Activated T-cell treated with anti-CD3 and anti-CD28 coated beads for 1 hour (primary cell): ENCODE data around the gene ZNF653.

Experiments used
- DNase-seq: peaks from one replicate; pipeline ENCODE4 v3.0.0-alpha.2; 2020; ENCODE audit warnings: low read depth

The ZNF653 gene, protein sequence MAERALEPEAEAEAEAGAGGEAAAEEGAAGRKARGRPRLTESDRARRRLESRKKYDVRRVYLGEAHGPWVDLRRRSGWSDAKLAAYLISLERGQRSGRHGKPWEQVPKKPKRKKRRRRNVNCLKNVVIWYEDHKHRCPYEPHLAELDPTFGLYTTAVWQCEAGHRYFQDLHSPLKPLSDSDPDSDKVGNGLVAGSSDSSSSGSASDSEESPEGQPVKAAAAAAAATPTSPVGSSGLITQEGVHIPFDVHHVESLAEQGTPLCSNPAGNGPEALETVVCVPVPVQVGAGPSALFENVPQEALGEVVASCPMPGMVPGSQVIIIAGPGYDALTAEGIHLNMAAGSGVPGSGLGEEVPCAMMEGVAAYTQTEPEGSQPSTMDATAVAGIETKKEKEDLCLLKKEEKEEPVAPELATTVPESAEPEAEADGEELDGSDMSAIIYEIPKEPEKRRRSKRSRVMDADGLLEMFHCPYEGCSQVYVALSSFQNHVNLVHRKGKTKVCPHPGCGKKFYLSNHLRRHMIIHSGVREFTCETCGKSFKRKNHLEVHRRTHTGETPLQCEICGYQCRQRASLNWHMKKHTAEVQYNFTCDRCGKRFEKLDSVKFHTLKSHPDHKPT

DNA sequence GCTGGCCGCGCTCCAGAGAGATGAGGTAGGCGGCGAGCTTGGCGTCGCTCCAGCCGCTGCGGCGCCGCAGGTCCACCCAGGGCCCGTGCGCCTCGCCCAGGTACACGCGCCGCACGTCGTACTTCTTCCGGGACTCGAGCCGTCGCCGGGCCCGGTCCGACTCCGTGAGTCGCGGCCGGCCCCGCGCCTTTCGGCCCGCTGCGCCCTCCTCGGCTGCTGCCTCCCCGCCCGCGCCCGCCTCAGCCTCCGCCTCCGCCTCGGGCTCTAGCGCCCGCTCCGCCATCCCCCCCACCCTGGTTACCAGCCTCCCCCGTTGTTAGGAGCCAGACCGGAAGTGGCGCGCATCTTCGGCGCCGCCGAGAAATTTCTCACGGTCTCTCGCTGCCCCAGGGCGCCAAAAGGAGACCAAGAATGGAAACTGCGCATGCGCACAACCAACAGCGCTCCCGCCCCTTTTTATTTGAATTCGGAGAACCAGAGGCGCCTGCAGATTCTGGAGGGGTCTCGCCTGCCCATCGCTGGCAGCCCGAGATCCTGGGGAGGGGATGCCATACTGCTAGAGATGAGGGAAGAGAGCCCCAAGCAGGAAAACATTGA is at the start of gene ZNF653:
ZNF653 (minus strand) TSS at position 336 of the 597 bp plus-strand sequence; CDS start at position 283, 53 bp downstream.
- peak; percentile 92 for DNase-seq

DNA sequence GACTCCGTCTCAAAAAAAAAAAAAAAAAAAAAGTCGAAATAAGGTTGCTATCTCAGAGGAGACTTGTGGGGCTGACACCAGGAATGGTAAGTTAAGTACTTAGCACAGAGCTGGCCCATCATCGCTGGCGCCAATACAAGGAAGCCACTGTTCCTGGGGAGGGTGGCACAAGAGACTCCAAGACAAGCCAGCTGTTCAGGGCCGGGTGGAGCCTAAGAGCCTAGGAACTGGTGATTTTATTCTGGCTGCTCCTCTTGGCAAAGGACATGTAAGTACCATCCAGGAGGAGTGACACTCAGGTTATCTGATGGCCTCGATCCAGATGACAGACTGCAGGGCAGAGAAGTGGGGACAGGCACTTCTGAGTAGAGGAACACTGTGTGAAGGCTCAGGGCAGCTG is 49.6 kb upstream of the ZNF653 start:
- no peak for DNase-seq

DNA sequence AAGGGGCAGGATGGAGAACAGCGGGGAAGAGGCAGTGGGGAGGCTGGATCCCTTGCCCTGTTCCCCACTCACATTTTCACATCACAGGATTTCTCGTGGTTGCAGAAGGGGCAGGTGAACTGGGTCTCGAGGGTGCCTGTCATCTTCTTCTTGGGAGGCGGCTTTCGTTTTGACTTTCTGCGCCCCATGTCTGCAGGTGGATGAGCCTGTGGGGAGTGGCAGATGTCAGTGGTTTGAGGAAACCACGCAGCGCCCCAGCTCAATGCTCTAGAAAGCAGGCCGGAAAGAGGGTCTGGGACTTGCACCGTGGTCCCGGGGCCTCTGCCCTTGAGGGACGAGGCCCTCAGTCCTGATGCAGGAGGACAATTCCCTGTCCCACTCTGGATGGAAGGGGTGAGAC is 48.5 kb upstream of the ZNF653 start:
- DNase-seq, result no peak

DNA sequence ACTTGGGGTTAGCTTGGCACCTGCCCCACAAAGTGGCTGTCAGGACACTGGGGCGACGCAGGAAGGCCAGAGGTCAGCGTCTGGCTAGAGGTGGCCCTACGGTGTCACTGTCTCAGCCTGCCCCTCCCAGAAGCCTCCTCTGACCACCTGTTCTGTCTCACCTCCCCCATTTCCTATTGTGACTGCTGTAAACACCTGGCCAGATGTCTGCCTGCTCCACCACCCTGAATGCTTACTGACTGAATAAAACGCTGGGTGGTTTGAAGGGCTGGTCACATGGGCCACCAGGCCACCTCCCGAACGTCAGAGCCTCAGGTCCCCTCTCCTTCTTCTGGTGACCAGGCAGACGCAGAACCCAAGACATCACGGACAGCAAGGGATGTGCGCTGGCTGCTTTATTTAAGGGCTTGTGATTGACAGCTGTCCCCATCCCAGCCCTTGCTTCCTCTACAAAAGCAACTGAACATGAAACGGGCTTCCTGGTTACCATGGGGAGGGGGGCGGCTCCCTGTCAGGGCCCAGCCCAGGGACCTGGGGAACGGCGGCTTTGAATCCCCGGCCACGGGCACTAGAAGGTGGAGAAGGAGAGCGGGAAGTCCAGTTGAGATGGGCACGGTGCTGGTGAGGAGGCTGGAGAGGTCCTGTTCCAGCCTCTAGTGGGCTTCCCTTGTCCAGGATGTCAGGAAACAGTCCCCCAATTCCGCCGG is 47.2 kb upstream of the ZNF653 start:
- DNase-seq, result no peak

DNA sequence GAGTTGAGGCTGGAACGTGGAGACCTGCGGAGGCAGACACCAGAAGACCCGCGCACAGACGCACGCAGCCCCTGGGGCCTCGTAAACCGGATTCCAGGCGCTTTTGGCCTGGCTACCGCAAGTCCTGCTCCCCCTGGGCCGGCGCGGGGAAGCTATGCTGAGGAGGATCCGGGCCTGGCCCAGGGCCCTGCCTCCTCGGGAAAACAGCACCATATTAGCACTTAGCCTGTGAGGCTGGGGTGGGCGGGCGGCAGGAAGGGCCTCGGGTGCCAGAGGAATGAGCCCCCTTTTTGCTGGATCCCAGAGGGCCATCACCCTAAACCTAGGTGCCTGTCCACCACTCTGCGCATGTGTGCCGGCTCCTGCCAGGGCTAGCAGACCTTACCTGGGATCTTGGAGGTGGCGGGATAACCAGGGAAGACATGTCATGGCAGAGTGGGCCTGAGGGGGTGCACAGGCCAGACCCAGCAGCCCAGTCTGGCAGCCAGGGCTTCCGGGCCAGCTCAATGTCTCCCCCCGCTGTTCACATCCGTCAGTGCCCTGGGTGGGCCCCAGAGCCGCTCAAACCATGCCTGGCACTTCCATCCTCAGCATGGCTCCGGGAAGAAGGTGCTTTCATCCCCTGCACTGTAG is 46.1 kb upstream of the ZNF653 start:
- DNase-seq, result no peak

DNA sequence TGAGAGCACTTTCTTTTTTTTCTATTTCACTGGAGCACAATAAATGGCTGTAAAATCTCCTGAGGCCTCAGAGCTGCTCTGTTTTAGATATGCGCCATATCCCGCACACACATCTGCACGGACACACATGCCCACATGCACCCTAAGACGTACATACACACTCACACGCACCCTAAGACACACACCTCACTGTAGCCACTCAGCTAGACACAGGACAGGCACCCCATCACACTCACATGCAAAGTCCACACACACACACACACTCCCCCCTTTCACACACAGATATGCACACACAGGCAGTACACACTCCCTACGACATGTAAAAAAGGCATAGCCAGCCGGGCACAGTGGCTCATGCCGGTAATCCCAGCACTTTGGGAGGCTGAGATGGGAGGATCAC is 44.6 kb upstream of the ZNF653 start:
- DNase-seq, result no peak

DNA sequence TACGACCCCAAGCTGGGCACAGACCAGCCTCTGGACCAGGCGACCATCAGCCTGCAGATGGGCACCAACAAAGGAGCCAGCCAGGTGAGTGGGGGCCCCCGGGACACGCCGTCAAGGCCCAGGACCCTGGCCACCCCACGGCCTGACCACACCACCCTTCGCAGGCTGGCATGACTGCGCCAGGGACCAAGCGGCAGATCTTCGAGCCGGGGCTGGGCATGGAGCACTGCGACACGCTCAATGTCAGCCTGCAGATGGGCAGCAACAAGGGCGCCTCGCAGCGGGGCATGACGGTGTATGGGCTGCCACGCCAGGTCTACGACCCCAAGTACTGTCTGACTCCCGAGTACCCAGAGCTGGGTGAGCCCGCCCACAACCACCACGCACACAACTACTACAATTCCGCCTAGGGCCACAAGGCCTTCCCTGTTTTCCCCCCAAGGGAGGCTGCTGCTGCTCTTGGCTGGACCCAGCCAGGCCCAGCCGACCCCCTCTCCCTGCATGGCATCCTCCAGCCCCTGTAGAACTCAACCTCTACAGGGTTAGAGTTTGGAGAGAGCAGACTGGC is 43.8 kb upstream of the ZNF653 start:
- DNase-seq, result no peak

DNA sequence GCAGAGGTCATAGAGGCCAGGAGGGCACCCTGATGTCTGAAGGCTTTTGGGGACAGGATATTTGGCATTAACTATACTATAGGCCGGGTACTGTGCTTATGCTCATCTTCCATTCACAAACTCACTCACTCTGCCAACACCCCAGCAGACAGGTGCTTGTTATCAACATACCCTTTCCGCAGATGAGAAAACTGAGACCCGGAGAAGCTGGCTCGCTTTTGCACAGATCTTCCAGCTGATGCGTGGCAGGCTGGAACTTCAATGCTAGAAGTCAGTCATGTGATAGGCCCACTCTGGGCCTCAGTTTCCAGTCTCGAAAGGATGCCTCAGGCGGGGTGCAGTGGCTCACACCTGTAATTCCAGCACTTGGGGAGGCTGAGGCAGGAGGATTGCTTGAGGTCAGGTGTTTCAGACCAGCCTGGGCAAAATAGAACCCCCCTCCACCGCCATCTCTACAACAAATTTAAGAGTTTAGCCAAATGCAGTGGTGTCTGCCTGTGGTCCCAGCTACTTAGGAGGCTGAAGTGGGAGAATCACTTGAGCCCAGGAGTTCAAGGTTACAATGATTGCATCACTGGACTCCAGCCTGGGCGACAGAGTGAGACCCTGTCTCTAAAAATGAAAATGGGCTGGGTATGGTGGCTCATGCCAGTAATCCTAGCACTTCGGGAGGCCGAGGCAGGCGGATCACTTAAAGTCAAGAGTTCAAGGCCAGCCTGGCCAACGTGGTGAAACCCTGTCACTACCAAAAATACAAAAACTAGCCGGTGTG is 42.5 kb upstream of the ZNF653 start:
- no peak for DNase-seq

DNA sequence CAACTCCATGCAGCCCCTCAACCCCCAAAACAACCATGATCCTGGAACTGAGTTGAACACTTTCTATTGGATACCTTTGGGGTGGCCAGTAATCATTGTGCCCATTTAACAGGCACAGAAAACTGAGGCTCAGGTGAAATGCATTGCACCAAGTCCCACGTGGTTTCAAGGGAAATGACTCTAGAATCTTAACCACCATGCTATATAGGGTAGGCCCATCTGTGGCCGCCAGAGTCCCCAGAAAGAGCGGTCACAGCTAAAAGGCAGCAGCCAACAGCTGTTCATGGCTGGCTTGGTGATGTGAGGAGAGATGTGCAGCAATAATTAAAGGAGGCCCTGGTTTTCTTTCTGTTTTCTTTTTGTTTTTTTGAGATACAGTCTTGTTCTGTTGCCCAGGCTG is 35.6 kb upstream of the ZNF653 start:
- DNase-seq, result no peak

DNA sequence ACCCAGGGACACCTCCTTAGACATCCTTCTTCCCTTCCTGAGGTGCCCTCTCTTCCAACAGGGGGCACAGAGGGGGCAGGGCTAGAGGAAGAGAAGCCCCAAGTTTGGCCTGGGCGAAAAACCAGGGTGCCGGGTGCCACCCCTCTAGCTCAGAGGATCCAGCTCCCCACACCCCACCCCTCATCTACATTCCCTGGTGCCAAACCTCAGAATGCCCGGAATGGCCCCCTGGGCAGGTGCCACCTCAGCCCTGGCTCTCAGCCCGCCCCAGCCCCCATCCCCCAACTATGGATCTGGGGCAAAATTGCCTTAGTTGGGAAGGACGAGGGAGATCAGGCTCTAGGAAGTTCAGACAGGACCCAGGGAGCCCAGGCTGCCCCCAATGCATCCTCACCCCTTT is 35.0 kb upstream of the ZNF653 start:
- DNase-seq, result no peak

DNA sequence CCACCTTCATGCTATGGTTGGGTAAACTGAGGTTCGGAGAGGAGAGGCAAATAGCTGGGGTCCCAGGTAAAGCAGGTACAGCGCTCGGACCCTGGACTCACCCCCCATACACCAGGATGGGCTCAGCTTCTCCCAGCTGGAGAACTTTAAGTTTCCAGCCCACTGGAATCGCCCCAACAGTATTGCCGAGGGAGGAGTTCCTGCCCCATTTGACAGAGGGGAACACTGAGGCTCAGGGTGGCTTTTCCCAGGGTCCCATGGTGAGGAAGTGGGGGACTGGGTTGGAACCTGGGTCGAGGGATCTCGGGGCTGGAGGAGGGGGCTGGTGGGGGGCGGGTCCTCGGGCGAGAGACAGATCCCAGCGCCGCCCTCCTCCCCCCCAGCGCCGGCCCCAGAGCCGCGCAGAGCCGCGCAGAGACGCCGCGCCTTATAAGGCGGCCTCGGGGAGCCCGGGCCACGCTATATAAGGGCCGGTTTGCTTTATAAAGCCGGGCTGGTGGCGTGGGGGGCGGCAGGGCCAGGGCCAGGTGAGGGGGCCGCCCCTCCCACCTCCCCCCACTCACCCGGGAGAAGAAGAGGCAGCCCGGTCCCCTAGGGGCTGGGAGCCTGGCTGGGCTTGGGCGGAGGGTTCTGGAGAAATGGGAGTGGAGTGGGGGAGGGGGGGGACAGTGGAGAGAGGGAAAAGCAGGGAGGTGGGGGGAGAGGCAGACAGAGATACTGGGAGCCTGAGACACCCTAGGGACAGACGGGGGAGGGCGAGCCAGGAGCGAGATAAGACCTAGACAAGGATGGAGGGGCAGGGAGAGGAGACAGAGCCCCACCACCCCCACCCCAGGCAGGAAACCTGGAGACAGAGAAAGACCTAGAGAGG is 34.1 kb upstream of the ZNF653 start:
- DNase-seq, result no peak

DNA sequence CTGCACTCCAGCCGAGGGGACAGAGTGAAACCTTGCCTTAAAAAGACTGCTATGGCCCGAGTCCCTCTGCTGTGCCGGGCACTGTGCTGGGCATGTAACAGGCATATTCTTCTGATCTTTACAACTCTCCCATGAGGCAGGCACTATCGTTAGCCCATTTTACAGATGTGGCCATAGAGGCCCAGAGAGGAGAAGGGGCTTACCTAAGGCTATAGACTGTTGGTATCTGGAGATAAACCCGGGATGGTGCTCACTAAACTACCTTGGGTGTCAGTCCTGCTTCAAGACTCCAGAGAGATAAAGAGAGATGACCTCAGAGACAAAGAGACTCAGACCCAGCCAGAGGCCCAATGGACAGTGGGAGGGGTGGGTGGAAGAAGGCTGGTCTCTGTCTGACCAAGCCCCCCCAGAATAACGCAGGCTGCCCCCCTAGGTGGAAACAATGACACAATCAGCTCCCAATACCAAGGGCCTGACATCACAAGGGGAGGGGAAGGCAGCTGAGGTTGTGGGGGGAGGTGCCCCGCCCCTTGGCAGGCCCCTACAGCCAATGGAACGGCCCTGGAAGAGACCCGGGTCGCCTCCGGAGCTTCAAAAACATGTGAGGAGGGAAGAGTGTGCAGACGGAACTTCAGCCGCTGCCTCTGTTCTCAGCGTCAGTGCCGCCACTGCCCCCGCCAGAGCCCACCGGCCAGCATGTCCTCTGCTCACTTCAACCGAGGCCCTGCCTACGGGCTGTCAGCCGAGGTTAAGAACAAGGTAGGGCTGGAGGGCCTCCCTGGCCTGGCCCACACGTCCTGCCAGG is 32.8 kb upstream of the ZNF653 start, which contains the start of gene CNN1:
CNN1 (plus strand) TSS at position 620 of the 805 bp plus-strand sequence; CDS start at position 697, 77 bp downstream.
- no peak for DNase-seq

DNA sequence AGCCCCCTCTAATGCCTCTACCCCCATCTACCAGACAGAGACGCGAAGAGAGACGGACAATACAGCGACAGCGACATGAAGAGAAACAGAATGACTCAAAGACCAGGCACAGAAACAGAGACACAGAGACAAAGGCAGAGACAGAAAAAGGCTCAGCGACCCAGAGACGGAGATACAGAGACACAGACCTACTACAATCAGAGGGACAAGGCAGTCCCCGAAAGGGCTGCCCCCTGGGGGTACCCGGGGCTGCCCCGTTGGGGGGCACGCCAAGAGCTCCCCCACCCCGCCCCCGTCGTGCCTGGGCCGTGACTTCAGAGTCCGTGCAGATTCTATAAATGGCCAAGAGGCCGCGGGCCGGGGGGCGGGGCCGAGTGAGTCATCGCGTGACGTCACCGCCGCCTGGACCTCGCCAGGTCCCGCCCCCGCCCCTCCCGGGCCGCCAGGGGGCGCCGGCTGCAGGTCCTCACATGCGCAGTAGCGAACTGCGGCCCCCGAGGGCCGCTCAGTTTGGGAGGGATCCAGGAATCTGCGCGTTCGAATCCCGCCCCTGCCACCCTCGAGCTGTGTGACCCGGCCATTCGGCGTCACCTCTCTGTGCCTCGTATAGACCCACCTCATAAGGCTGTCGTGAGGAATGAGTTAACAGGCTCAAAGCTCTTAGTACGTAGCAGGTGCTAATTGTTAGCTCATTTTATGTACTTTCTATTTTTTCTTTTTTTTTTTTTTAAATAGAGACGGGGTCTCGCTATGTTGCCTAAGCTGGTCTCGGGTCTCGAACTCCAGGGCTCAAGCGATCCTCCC is 30.4 kb upstream of the ZNF653 start:
- peak; percentile 76 for DNase-seq

DNA sequence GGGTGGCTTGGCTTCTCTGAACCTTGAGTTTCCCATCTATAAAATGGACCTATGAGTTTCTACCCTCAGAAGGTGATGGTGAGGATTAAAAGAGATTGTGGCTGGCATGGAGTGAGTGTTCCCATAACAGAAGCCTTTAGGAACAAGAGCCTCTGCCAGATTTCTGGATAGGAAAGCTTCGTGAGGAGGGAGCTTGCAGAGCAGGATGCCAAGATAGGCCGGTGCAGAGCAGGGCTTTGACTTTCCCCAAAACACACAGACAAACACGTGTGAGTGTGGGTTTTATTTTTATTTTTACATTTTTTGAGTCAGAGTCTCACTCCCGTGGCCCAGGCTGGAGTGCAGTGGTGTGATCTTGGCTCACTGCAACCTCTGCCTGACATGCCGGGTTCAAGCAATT is 29.3 kb upstream of the ZNF653 start:
- DNase-seq, result no peak

DNA sequence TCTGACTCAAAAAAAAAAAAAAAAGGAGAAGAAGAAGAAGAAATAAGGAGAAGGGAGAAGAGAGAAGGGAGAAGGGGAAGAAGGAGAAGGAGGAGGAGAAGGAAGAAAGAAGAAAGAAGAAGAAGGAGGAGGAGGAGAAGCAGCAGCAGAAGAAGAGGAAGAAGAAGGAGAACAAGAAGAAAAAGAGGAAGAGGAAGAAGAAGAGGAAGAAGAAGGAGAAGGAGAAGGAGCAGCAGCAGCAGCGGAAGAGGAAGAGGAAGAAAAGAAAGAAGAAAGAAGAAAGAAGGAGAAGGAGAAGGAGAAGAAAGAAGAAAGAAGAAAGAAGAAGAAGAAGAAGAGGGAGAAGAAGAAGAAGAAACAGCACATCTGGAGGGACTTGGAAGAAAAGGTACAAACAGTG is 28.9 kb upstream of the ZNF653 start:
- no peak for DNase-seq

DNA sequence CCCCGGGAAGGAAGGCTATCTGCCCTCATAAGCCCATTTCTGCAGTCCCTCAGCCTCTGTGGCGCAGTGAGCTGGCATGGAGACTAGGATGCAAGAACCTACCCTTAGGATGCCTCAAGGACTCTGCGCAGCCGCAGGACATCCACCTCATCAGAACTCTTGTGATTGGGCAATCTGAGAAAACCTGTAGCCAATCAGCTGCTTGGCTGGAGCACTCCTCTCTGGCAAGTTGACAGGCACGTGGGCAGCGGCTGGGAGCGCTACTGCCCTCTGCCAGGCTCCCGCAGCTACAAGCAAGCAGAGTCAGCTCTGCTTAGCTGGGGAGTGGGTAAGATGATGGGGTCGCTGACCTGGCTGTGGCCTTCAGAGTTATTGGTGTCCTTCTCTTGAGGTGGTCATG is 24.8 kb upstream of the ZNF653 start:
- DNase-seq, result no peak

DNA sequence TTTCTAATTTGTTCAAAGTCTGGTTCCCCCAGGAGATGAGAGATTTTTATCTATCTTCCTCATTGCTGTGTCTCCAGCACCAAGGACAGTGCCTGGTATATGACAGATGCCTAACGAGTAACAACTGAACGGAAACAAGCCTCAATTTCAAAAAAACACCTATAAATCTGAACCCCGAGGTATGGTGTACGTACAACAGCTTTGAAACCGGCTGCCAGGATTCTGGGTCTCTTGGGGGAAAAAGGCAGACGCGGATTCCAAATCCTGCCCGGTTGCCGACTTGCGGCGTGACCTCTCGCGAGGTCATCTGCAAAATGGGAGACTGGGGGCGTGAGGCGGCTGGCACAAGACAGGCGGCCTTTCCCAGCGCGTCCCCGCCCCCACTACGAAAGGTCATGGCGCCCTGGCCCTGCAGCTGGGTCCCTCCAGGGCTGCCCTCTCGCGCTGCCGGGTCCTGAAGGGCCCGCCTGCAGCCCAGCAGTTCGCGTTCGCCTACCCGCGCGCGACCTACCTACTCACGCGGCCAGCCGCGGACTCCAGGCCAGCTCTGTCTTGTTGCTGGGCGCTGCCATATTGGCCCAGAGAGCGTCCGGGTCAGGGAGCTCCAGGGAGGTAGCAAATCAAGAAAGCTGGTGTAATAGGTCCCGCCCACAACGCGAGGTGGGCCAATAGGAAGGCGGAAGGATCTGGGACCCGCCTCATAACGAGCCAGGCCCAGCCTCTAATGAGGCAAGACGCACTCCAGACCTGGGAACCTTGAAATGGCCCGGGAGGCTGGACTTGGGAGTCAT is 23.1 kb upstream of the ZNF653 start, which contains the start of gene ECSIT:
ECSIT (minus strand) TSS at position 584 of the 791 bp plus-strand sequence. CDS start 9,964 bp downstream, outside the sequence.
- DNase-seq, result peak; percentile 85
